ENCODE data around the gene HLF.

DNA sequence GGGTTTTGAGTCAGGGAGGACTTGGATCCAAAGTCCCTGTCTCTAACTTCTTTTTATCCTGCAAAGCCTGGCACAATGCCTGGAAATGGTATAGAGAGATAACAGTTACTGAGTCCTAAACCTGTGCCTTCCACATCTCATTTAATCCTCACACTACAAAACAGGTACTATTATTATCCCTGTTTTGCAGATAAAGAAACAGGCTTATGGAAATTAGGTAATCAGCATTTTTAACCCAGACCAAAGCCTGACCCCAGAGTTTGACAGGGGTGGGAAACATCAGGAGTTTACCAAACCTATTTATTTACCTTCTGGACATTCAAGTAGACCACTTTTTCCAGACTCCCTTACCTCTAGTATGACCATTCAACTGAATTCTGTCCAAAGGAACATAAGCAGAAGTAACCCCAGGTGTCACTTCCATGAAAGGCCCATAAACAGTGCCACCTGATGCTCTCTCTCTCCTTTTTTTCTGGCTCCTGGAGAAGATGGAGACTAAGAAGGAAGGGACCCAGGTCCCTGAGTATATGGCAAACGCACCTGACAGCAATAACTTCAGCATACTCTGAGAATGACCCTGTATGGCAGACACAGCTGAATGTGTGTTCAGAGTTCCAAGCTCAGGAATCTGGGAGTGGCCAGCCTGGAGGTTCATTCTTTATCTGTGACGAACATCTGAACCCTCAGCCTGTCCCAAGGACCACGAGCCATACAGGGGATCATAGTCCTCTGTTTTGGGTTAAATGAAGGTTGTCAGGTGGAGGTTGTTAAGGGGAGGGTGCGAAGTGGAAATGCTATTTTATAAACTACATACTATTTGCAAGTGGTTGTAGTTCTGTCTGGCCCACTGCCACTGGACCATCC, 62.7 kb downstream of the HLF start:
- TF ChIP-seq, protein P1, sequence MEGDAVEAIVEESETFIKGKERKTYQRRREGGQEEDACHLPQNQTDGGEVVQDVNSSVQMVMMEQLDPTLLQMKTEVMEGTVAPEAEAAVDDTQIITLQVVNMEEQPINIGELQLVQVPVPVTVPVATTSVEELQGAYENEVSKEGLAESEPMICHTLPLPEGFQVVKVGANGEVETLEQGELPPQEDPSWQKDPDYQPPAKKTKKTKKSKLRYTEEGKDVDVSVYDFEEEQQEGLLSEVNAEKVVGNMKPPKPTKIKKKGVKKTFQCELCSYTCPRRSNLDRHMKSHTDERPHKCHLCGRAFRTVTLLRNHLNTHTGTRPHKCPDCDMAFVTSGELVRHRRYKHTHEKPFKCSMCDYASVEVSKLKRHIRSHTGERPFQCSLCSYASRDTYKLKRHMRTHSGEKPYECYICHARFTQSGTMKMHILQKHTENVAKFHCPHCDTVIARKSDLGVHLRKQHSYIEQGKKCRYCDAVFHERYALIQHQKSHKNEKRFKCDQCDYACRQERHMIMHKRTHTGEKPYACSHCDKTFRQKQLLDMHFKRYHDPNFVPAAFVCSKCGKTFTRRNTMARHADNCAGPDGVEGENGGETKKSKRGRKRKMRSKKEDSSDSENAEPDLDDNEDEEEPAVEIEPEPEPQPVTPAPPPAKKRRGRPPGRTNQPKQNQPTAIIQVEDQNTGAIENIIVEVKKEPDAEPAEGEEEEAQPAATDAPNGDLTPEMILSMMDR (IDR thresholded peaks at IDR 0.05) = no peak
- no peak for TF ChIP-seq POLR2A (IDR thresholded peaks at IDR 0.05)

Data from lower leg skin (tissue), 3 donors.